Measurements from ENCODE around the gene RNF26. TPM values are rescaled to one million over a fixed set of nuclear protein-coding genes. Genes with fewer than 3 reads are reported as not detected.

The RNF26 gene
- total and polyA plus RNA-seq, 2 of the 13 experiments (the other 11 are each of a cell fraction or from before 2014, with no cell fraction given) = 11.9 to 26.3 TPM

GRCh38 chr11:119339589-119340334 is 5.4 kb downstream of the RNF26 start (continued):
- TF ChIP-seq PRDM15 (CRISPR knock-in tag; IDR thresholded peaks at IDR 0.05) (0 out of 2 replicates have a peak, but pooled peaks have one; percentile 26), ZNF777 (CRISPR knock-in tag; IDR thresholded peaks at IDR 0.05) (peak; percentile 97), ZFY (CRISPR knock-in tag; IDR thresholded peaks at IDR 0.05) (peak; percentile 65; the same call in 1 of the 2 replicates), SOX13 (IDR thresholded peaks at IDR 0.05) (no peak), SOX13 (CRISPR knock-in tag; conservative IDR thresholded peaks at IDR 0.05 in 1 of 2, IDR thresholded peaks at IDR 0.05 in 1 of 2) (no peak), ZNF33B (CRISPR knock-in tag; IDR thresholded peaks at IDR 0.05) (no peak), KDM5B (CRISPR knock-in tag; IDR thresholded peaks at IDR 0.05; ENCODE audit: borderline replicate concordance) (peak; percentile 81; the same call in 1 of the 2 replicates), ZNF768 (CRISPR knock-in tag; IDR thresholded peaks at IDR 0.05) (peak; percentile 62; the same call in 1 of the 2 replicates), ADNP (CRISPR knock-in tag; IDR thresholded peaks at IDR 0.05) (peak; percentile 62; the same call in 1 of the 2 replicates), SRSF1 (optimal IDR thresholded peaks at IDR 0.05; ENCODE audit: low read depth, low read length) (no peak), MAX (IDR thresholded peaks at IDR 0.05) (peak; percentile 22; the same call in 1 of the 2 replicates), ETV5 (CRISPR knock-in tag; IDR thresholded peaks at IDR 0.05; ENCODE audit: borderline replicate concordance) (0 out of 2 replicates have a peak, but pooled peaks have one; percentile 17), ZNF331 (CRISPR knock-in tag; IDR thresholded peaks at IDR 0.05) (peak; percentile 50; the same call in 1 of the 2 replicates), ZBTB25 (CRISPR knock-in tag; IDR thresholded peaks at IDR 0.05) (peak; percentile 15; the same call in 1 of the 2 replicates), STAG1 (CRISPR knock-in tag; IDR thresholded peaks at IDR 0.05) (peak; percentile 43), TFDP1 (CRISPR knock-in tag; IDR thresholded peaks at IDR 0.05; ENCODE audit: borderline replicate concordance) (peak; percentile 59; the same call in 1 of the 2 replicates), RBFOX2 (IDR thresholded peaks at IDR 0.05; ENCODE audit: low read depth, low read length) (peak; percentile 68), ZNF580 (CRISPR knock-in tag; IDR thresholded peaks at IDR 0.05; ENCODE audit: borderline replicate concordance, low read depth) (0 out of 2 replicates have a peak, but pooled peaks have one; percentile 44), ATRX (CRISPR knock-in tag; IDR thresholded peaks at IDR 0.05; ENCODE audit: borderline replicate concordance) (no peak), ERF (CRISPR knock-in tag; IDR thresholded peaks at IDR 0.05) (0 out of 2 replicates have a peak, but pooled peaks have one; percentile 20), ZNF329 (CRISPR knock-in tag; IDR thresholded peaks at IDR 0.05; ENCODE audit: low read depth) (0 out of 2 replicates have a peak, but pooled peaks have one; percentile 27), JUND (CRISPR knock-in tag; IDR thresholded peaks at IDR 0.05) (0 out of 2 replicates have a peak, but pooled peaks have one; percentile 18), NFYC (CRISPR knock-in tag; IDR thresholded peaks at IDR 0.05) (no peak)
